Fibroblast of lung (primary cell): Measurements from ENCODE around the gene ZNF611.

ENCODE experiments used
- CTCF ChIP-seq, 2 donors: IDR thresholded peaks in 1 of 2; conservative IDR thresholded peaks in 1 of 2; 1 replicate in 1 of 2; 2 replicates in 1 of 2; pipeline ENCODE4 v1.5.1; 2011 to 2012; ENCODE audit warnings: low read length in 2 of 2, control low read depth in 1 of 2, inconsistent platforms in 1 of 2, low read depth in 1 of 2, mild to moderate bottlenecking in 1 of 2
- EZH2 ChIP-seq: IDR thresholded peaks from 2 replicates; pipeline ENCODE4 v1.5.1; 2012; ENCODE audit warnings: low read length, control low read depth, mild to moderate bottlenecking; ENCODE audit errors: missing control alignments

- no peak for TF ChIP-seq CTCF (conservative IDR thresholded peaks at IDR 0.05 in 1 of 2, IDR thresholded peaks at IDR 0.05 in 1 of 2; ENCODE audit: low read depth in 1 of 2, low read length in 2 of 2)
- no peak for TF ChIP-seq EZH2
These were observed 14.9 kb upstream of the ZNF611 start for GRCh38 chr19:52749780-52750179.
